Neuron (in vitro differentiated cells): Measurements from ENCODE around the gene CAV1.

Experiments used
- H2AFZ ChIP-seq: one replicate; pipeline ENCODE4 v1.6.1; 2013; ENCODE audit warnings: low read depth, mild to moderate bottlenecking, inconsistent platforms, low read length, moderate library complexity
- H3K27me3 ChIP-seq: one replicate; pipeline ENCODE4 v1.6.1; 2013; ENCODE audit warnings: low read length; ENCODE audit not compliant: insufficient read depth
- H3K36me3 ChIP-seq: one replicate; pipeline ENCODE4 v1.6.1; 2013; ENCODE audit warnings: low read length; ENCODE audit not compliant: insufficient read depth
- H3K4me1 ChIP-seq: one replicate; pipeline ENCODE4 v1.6.1; 2013; ENCODE audit warnings: low read length; ENCODE audit not compliant: insufficient read depth
- H3K4me3 ChIP-seq: 2 replicates; pipeline ENCODE4 v1.5.1; 2013; ENCODE audit warnings: mild to moderate bottlenecking, low read length, moderate library complexity
- H3K9me3 ChIP-seq: one replicate; pipeline ENCODE4 v1.6.1; 2013; ENCODE audit warnings: low read length

CAV1 gene

DNA sequence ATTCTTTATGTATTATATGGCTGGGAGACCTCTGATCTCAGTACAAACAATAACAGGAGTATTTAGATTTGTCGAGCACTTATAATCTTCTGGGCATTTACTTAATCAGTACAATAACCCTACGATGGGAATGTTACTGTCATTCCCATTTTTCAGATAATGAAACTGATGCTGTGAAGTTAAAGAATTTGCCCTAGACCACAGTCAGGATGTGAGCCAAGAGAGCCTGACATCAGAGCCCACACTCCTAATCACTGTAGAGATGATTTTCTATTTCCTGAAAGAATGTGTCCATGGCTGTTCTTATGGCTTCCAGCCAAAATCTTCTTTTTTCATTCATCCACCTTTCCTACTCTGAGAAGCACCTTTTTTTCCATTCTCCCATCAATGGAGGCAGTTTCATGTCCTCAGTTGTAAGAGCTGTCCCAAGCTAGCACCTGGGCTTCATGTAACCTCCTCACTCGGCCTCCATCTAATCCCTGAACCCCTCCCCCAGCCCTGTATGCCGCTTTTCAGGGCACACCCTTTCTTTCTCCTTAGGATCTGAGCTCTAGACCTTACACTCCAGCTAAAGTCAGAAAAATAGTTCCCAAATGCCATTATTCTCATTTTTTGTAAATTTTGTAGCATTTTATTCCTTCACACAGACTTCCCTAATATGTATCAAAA is 12.2 kb upstream of the CAV1 start:
- Histone ChIP-seq H3K4me1 (peaks cover 11% of the 10 kb centered on the region), H2AFZ (no peak overlapping the region), H3K36me3 (no peaks in the 10 kb centered on the region), H3K9me3 (no peaks in the 10 kb centered on the region), H3K27me3 (no peaks in the 10 kb centered on the region), H3K4me3 (no peak overlapping the region)

DNA sequence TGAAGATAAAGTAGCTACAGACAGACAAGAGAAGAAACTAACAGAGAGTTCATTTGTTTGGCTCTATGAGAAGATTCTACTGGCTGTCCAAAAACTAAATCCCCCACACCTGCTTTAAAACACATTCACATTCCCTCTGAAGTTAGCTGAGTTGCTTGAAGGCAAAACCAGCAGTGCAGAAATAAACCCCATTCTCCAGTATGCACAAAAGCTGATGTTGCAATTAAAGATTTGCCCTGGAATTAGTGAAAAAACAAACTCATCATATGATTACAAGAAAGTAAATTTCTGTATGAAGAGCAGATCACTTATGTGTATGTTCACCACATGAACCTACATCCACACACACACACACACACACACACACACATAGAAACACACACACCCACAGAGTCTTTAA is 9.3 kb upstream of the CAV1 start:
- H3K36me3 ChIP-seq: no peaks in the 10 kb centered on the region
- H3K9me3 ChIP-seq: no peaks in the 10 kb centered on the region
- H3K4me3 ChIP-seq: no peak overlapping the region
- H3K4me1 ChIP-seq: peaks cover 11% of the 10 kb centered on the region
- H2AFZ ChIP-seq: no peak overlapping the region
- no peaks in the 10 kb centered on the region for H3K27me3 ChIP-seq

DNA sequence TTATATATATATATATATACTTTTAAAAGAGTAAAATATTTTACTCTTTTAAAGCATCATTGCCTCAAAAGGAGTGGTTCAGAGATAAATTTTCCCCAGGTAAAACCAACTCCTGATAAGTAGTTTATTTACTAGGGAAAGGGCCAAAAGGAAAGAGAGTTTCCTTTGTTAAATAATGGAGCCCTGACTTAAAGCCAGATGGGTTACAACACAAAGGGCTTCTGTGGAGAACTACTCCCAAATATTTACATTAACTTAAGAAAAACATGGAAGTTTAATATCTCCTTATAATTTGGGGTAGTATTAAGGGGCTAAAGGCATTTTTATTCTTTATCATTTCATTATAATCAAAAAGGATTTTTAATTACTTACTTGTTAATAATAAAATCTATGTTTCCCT is 8.5 kb upstream of the CAV1 start:
- H3K4me3 ChIP-seq: no peak overlapping the region
- no peaks in the 10 kb centered on the region for H3K9me3 ChIP-seq
- H2AFZ ChIP-seq: no peak overlapping the region
- no peaks in the 10 kb centered on the region for H3K27me3 ChIP-seq
- H3K36me3 ChIP-seq: no peaks in the 10 kb centered on the region
- peaks cover 10% of the 10 kb centered on the region for H3K4me1 ChIP-seq

DNA sequence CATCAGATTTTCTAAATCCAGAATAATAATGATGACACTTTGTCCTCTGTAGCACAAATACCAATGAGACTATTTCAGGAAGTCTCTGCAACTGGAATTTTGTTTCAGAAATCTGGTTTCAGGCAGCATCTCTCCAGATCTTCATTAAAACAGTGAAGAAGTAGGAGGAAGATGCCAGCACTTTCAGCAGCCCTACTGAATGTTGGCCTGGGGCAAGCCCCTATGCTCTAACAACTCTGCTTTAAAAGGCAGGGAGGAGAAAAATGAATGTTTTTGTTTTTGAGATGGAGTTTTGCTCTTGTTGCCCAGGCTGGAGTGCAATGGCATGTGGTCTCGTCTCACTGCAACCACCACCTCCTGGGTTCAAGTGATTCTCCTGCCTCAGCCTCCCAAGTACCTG is 7.2 kb upstream of the CAV1 start:
- Histone ChIP-seq H3K4me3 (no peak overlapping the region), H3K4me1 (no peaks in the 10 kb centered on the region), H3K9me3 (no peaks in the 10 kb centered on the region), H3K27me3 (no peaks in the 10 kb centered on the region), H2AFZ (no peak overlapping the region), H3K36me3 (no peaks in the 10 kb centered on the region)

DNA sequence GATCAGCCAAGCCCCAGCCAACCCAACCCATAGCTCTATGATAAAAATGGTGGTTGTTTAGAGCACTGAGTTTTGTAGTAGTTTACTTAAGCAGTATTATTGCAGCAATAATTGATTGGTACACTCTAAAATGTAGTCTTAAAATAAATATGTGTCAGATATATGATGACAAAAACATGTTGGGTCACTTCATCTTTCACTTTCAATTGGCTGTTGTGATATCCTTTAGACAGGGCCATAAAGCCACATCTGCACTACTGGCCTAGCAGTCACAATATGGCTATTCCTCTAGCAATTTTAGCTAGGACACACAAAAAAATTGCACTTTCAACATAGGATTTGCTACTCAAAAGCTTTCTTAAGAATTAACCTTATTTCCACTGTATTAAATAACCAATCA is 5.9 kb upstream of the CAV1 start:
- Histone ChIP-seq H3K9me3 (no peaks in the 10 kb centered on the region), H3K36me3 (no peaks in the 10 kb centered on the region), H2AFZ (no peak overlapping the region), H3K4me3 (no peak overlapping the region), H3K4me1 (peaks cover 4% of the 10 kb centered on the region), H3K27me3 (no peaks in the 10 kb centered on the region)

DNA sequence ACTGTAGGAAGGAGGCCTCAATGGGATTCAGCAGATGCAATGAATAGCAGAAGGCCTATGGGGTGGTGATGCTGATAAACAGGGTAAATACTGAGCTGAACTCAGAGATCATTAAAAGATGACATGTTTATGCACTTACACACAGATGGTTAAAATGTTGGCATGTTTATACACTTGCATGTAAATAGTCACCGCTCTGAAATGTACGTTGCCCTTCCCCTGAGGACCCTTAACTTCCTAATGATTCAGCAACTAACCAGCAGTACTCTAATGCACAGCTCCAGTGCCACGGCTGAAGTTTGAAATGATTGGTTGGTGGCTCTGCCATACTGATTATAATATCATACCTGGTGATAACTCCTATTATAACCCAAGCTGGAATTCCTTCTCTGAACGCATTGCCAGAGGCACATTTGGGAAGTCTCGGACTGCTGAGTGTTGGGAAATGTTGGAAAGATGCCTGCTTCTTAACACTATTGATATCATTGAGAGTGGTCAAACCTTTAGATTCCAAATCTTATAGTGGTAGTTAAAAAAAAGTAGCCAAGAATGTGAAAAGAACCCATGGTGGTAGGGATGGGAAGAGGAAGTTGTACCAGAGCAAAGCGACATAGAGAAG is 3.7 kb upstream of the CAV1 start:
- H2AFZ ChIP-seq: no peak overlapping the region
- no peaks in the 10 kb centered on the region for H3K9me3 ChIP-seq
- H3K27me3 ChIP-seq: peaks cover 13% of the 10 kb centered on the region
- H3K36me3 ChIP-seq: no peaks in the 10 kb centered on the region
- H3K4me1 ChIP-seq: peaks cover 17% of the 10 kb centered on the region
- H3K4me3 ChIP-seq: no peak overlapping the region

DNA sequence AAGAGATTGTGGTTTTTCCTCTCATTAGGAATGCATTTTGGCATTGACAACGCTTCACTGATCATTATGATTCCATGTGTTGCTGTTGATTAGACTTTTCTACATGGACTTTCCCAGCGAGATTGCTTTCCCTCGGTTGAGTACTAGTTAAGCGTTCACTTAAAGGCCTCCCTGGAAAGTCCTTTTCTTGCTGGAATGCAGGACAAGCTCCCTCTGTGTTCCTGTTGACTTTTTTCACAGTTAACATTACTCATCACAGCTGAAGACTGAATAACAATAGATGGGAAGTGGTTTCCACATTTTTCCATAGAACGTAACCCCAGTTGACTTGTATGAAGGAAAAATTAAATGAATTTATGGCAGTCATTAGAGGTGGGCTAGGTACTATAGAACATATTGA is 2.6 kb upstream of the CAV1 start:
- H3K4me3 ChIP-seq: no peak overlapping the region
- no peaks in the 10 kb centered on the region for H3K9me3 ChIP-seq
- no peak overlapping the region for H2AFZ ChIP-seq
- peaks cover 21% of the 10 kb centered on the region for H3K4me1 ChIP-seq
- peaks cover 16% of the 10 kb centered on the region for H3K27me3 ChIP-seq
- no peaks in the 10 kb centered on the region for H3K36me3 ChIP-seq

DNA sequence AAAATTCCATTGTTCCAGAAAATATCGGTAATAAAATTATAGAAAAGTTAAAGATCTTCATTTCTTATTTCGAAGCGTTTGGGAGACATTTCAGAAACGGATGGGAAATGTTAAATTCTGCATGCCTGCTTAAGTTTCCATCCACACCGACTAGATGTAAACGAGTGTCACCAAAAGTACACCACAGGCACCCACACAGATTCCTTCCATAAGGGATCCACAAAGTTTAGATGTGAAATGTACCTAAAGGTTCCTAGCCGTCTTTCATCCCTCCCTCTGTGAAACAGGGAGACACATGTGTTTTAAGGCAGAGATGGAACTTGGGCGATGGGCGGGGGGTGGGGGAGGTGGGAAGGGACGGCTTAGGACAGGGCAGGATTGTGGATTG is 621 bp upstream of the CAV1 start:
- Histone ChIP-seq H3K9me3 (no peaks in the 10 kb centered on the region), H3K4me1 (peaks cover 21% of the 10 kb centered on the region), H3K36me3 (no peaks in the 10 kb centered on the region), H3K4me3 (no peak overlapping the region), H3K27me3 (peaks cover 16% of the 10 kb centered on the region), H2AFZ (no peak overlapping the region)

DNA sequence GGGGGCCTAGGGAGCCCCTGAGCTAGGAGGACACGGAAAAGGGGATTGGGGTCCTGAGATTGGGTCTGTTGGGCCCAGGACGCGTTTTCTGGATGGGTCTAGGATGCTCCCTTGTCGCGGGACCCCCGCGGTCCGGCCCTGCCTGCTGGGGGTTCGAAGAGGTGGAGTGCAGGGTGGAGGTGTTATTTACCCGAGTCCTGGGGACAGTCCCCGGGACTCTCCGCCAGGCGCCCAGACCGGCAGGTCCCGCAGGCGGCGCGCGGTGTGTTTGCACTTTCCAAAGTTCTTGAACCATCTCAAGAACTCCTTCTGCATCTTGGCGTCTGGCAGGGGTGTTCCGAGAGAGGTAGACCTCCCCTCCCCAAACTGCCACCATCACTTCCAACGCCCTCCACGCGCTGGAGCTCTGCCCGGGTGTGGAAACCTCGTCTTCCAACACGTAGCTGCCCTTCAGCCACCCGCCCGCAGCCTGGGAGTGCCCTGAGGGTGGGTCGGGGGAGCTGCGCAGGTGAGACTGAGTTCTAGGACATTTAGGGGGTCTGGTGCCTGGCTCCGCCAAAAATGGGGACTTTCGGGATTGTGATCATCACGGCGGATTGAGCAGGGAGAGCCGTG is 569 bp downstream of the CAV1 start:
- H3K9me3 ChIP-seq: no peaks in the 10 kb centered on the region
- no peaks in the 10 kb centered on the region for H3K36me3 ChIP-seq
- H3K27me3 ChIP-seq: peaks cover 16% of the 10 kb centered on the region
- peaks cover 21% of the 10 kb centered on the region for H3K4me1 ChIP-seq
- peak overlapping the region; percentile 69 for H2AFZ ChIP-seq
- H3K4me3 ChIP-seq: peak overlapping the region; percentile 45

DNA sequence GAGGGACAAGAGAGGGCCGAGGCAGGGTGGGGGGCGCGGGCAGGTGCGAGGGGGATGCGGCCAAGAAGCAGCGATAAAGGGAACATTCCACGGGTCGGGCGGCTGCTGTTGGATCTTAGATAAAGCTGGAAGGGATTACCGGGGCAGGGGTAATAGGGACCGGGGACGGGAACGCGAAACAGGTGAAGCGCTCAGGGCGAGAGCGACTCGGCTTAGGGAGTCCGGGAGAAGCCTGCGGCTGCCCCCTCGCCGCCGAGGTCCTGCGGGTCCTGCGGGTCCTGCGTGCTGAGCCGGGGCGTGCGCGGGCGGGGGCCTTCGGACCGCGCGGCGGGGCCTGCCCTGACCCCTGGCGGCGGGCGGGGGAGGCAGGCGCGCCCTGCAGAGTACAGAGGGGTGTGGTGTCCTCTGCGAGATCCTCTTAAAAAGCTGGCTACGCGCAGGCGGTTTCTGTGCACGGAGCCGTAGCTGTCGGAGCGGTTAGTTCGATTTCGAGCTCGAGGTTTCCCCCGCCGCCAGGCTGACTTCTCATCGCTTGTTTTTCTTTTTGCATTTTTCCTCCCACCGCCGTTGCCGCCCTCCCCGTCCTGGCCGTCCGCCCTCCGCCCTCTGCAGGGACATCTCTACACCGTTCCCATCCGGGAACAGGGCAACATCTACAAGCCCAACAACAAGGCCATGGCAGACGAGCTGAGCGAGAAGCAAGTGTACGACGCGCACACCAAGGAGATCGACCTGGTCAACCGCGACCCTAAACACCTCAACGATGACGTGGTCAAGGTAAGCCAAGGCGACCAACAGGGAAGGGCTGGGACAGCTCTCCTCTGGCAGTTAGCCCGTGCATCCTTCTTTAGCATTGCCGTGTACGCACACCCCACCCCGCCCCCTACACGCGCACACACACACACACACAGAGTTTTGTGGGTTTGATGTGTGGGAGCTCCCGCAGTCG is 1.4 kb downstream of the CAV1 start:
- peaks cover 16% of the 10 kb centered on the region for H3K27me3 ChIP-seq

DNA sequence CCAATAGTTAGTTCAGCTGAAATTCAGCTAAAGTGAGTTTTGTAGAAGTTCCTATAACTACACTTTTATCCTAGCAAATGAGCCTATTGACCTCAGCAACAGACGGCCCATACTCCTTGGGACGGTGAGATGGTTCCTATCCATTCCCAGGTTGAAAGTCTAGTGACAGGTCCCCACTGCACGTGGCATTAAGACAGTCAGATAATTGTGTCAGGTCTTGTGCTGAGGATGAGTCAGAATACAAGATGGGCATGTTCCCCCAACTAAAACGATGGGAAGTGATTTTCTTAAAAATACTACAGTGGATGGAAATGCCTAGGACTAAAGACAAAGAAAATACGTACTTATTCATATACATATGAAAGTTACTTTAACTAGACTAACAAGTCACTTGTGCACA is 2.1 kb downstream of the CAV1 start:
- no peaks in the 10 kb centered on the region for H3K9me3 ChIP-seq
- peak overlapping the region; percentile 69 for H2AFZ ChIP-seq
- peaks cover 16% of the 10 kb centered on the region for H3K27me3 ChIP-seq
- peak overlapping the region; percentile 45 for H3K4me3 ChIP-seq
- H3K4me1 ChIP-seq: peaks cover 21% of the 10 kb centered on the region
- H3K36me3 ChIP-seq: no peaks in the 10 kb centered on the region

More for the DNA sequence above, 1.4 kb downstream of the CAV1 start:
- H3K36me3 ChIP-seq: no peaks in the 10 kb centered on the region
- peaks cover 21% of the 10 kb centered on the region for H3K4me1 ChIP-seq
- H2AFZ ChIP-seq: peak overlapping the region; percentile 69
- H3K9me3 ChIP-seq: no peaks in the 10 kb centered on the region
- peak overlapping the region; percentile 45 for H3K4me3 ChIP-seq

DNA sequence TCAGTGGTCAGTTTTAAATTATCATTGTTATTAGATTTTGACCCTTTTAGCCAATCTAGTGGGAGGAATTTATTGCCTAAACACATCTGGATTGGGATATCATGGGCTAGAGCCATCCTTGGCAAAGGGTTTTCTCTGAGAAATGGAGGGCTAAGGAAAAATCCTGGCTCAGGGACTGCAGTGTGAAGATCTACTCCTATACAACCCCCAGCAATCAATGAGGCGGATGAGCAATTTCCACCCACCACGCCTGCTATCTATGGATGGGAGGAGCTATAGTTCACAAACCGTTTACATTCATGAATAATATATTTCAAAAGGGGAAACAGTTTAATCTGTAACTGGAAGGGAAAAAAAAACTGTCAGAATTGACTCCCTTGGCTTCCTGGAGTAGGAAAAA is 2.7 kb downstream of the CAV1 start:
- H3K9me3 ChIP-seq: no peaks in the 10 kb centered on the region
- no peak overlapping the region for H3K4me3 ChIP-seq
- H3K36me3 ChIP-seq: no peaks in the 10 kb centered on the region
- H2AFZ ChIP-seq: no peak overlapping the region
- peaks cover 21% of the 10 kb centered on the region for H3K4me1 ChIP-seq
- peaks cover 16% of the 10 kb centered on the region for H3K27me3 ChIP-seq
